ENCODE measurements around the gene QRFP.
"Not testable (repeated sequence)": the region's sequence is repeated elsewhere in the genome, so short reads cannot be mapped to it uniquely, and the experiment has no call there.

QRFP gene

GRCh38 chr9:130919559-130920145 lies 23.0 kb upstream of the QRFP start:
- DNase-seq (ENCODE audit: low read depth) = no peak

- DNase-seq (ENCODE audit: low read depth) = no peak
Observed at GRCh38 chr9:130918826-130919558, 22.4 kb upstream of the QRFP start.

DNA sequence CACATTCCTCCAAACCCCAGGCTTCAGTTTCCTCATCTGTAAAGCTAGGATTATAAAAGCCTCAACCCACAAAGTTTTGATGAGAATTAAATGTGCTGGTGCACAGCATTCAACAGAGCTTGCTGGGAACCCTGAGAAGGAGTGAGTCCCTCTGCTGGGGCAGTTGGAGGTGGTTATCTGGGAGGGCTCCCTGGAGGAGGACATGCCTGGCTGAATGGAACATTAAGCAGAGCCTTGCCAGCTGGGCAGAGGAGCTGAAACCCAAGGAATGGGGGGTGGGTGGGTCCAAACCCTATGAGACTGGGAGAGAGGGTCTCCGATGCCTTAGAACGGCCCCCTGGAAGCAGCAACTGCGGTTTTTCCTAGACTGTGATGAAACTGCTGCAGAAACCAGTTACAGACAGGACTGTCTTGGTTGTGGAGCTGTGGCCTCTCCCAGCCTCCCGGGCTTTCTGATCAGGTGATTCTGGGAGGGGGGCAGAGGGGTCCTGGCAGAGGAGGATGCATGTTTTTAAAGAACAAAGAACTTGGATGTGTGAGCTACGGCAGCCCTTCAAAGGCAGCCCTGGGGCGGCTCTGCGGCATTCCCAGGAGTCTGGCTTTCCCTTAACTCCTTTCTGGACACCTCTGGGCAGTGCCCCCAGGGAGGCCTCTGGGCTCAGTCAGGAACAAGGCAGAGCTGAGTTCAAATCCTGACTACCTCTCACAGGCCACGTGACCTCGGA lies 21.7 kb upstream of the QRFP start:
- DNase-seq (ENCODE audit: low read depth) = no peak

- no peak for DNase-seq (ENCODE audit: low read depth)
Observed at GRCh38 chr9:130917168-130917960, 20.8 kb upstream of the QRFP start.

GRCh38 chr9:130915096-130915447 lies 18.5 kb upstream of the QRFP start:
- DNase-seq (ENCODE audit: low read depth) = no peak

DNA sequence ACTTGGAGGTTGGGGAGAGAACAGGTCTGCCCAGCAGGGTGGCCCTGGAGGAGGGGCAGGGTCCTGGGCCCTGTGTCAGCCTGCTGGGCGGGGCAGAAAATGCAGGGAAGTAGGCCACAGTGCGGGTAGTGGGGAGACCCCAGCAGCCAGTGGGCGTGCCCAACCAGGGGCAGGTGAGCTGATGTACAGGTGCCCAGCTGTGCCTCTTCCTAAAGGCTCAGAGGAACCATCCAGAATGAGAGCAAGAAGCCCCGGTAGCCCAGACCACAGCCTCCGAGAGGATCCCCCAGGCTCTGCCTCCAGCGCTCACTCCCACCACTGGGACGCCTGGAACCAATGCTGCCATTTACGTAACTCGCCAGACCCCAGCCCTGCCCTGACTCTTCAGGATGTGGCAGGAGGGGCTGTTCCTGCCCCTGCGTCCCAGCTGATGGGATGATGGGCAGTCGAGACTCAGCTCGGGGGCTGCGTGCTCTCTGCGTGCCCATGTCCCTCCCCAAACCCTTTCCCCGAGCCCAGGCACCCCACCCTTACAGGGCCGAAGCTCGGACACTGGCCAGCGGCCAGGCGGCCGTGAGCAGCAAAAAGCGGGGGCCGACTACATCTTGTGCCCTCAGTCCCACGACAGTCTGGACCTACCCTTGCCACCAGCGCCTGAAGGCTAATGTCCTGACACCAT lies 17.9 kb upstream of the QRFP start:
- no peak for DNase-seq (ENCODE audit: low read depth)

- DNase-seq (ENCODE audit: low read depth) = no peak
Observed at GRCh38 chr9:130913599-130914416, 17.2 kb upstream of the QRFP start.

DNA sequence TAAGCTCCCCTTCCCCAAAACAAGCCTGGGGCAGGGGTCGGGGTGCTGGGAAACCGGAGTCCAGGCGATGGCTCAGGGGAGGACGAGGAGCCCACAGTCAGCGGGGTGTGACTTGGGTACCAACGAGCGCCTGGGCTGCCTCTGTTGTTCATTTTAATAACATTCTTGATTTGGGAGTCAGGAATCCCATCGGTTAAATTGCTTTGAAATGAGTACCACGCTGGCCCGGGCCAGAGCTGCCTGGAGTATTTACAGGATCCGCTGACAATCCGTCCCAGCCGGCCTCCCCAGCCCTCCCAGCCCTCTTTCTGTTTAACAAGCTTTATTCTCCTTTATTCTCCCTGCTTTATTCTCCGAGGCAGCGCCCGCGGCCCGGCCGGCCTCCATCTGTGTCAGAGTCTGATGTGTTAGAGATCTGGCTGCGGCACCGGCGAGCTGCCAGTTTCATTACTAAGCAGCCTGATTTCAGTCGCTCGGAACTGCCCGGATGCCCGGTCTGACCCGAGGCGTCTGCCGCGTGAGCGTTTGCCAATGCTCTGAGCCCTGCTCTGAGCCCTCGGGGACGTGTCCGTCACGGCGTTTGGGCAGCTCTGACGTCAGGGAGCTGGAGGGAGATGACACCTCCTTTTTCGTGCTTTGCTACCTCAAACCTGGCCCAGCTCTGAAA lies 16.5 kb upstream of the QRFP start:
- peak; percentile 76 for DNase-seq (ENCODE audit: low read depth)

GRCh38 chr9:130911254-130912049 lies 14.8 kb upstream of the QRFP start:
- no peak for DNase-seq (ENCODE audit: low read depth)

DNA sequence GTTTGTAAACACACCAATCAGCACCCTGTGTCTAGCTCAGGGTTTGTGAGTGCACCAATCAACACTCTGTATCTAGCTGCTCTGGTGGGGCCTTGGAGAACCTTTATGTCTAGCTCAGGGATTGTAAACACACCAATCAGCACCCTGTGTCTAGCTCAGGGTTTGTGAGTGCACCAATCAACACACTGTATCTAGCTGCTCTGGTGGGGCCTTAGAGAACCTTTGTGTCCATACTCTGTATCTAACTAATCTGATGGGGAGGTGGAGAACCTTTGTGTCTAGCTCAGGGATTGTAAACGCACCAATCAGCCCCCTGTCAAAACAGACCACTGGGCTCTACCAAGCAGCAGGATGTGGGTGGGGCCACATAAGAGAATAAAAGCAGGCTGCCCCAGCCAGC lies 14.1 kb upstream of the QRFP start:
- DNase-seq (ENCODE audit: low read depth) = not testable (repeated sequence)

GRCh38 chr9:130910041-130910440 lies 13.4 kb upstream of the QRFP start:
- DNase-seq (ENCODE audit: low read depth) = not testable (repeated sequence)

DNA sequence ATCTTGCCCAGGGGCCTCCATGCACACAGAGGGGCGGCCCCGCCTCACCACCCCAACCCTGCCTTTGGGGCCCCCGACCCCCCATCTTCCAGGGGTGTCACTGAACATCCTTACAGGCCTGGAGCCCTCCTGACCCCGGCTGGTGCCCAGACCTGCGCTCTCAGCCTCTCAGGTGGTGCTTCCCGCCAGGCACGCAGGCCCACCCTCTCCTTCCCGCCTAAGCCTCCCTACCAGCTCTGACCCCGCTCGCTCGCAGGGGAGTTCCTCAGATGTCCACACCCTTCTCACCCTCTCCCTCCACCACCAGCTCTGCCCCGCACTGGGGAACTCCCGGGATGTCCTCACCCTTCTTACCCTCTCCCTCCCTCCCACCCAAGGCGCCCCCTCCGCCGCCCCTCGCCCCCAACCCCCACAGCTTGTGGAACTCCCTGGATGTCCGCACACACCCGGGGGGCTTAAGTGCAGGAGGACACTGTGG lies 12.3 kb upstream of the QRFP start:
- DNase-seq (ENCODE audit: low read depth) = no peak

DNA sequence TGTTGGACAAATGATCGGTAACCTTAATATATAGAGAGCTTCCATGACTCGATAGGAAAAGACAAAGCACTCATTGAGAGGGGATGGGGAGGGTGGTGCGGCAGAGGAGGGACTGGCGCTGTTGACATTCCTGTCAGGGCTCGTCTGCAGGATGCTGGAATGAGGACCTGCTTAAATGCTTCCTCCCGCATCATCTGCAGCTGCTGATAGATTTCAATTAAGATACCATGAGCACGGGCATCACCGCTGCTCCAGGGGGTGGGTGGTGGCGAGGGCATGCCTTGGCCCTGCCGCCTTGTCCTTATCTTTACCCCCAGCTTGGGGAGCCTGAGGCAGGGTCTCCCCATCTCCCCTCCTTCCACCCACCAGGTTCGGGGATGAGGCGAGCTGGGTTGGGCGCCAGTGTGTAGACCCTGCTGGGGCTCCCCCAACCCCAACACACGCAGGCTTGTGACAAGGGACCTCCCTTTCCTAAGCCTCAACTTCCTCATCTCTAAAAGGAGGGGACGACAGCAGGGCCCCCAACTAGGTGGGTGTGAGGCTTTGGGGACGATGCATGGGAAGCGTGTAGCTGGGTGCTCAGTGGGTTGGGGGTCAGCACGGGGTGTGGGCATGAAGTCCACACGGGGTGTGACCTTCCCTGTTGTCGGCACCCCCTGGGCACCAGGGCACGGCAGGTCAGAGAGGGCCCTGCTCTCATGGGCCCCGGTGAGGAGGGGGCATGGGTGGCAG lies 11.7 kb upstream of the QRFP start:
- no peak for DNase-seq (ENCODE audit: low read depth)

DNA sequence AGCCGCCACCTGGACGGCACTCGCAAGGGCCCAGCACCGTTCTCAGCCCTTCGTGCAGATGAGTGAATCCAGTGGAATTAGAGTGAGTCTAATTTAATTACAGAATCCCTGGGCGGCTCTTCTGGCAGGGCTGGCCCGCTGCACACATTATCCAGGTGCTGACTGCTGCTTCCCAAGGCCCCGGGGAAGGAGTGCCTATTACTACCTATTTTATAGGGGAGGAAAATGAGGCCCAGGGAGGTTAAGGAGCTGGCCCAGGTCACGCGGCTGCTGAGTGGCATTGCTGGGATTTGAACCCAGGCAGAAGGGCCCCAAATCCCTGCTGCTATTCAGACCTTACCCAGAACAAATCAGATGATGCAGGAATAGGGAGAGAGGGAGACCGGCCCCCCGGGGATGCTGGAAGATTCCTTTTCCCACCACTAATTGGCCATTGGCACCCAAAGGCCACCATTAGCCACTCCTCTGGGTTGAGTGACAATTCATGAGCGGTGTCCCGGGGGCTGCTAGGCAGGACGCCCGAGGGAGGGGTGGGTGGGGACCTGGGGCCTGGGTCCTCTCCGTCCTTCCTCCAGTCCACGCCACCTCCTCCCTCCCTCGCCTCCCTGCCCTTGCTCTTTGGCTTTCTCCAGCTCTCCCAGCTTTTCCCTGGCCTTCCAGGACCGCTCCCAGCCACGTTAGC lies 10.3 kb upstream of the QRFP start:
- DNase-seq (ENCODE audit: low read depth) = no peak

DNA sequence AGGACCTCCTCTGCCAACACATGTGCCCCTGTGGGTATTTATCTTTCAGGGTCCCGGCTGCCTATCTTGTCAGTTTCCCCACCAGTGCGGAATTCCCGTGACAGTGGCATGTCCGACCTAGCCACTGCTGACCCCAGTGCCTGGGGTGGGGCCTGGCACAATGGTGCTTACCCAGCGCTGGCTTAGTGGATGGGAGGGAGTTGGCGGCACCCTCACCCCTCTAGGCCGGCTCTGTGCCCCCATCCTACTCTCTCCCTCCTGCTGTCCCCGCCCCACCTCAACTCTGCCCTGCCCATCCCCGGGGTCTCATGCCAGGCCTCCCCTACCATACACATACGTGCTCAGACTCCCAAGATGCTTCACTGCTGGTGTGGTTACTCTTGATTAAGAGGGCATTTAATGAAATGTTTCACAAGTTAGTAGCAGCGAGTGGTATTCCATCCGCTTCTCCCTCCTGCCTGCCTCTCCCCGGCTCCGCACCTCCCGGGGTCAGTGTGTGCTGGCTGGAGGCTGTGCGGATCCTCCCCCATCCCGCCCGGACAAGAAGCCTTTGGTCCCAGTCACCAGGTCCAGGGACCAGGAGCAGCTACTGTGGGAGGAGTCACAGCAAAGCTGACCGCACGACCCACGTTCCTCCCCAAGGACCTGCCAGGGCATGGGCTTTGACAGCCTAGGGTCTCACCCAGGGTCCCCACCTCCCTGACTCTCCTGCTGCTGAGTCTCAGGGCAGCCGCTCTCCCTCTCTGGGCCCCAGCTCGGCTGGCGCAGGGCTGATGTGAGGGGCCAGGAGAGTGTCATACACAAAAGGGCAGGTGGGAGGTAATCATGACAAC lies 9.5 kb upstream of the QRFP start:
- no peak for DNase-seq (ENCODE audit: low read depth)

GRCh38 chr9:130905125-130905901 lies 8.7 kb upstream of the QRFP start:
- no peak for DNase-seq (ENCODE audit: low read depth)
